PC-9 (cell line): Measurements from ENCODE around the gene TMUB1. TPM values are rescaled to one million over a fixed set of nuclear protein-coding genes. Genes with fewer than 3 reads are reported as not detected.

ENCODE experiments used
- BruUV-seq: library from RNA; stranded (reverse); fragments of 400-500 nt; replicated peaks from 2 replicates; lab custom pipeline; 2021; lab: Mats Ljungman, UMichigan
- CTCF ChIA-PET: fragments of 300-600 bp; sonication (Branson Sonifier 250); formaldehyde crosslinking; loops from one replicate; lab custom pipeline; 2022; ENCODE audit warnings: antibody characterized with exemption; lab: Charles Lee
- POLR2A ChIA-PET: fragments of 300-600 bp; sonication (Branson Sonifier 250); formaldehyde crosslinking; loops from one replicate; lab custom pipeline; 2022; ENCODE audit warnings: antibody characterized with exemption; ENCODE audit not compliant: unreplicated experiment; lab: Charles Lee
- DNase-seq, 2 experiments: peaks; one replicate each; pipeline versions ENCODE4 v3.0.0 to v3.0.0-alpha.2; 2015 to 2022; ENCODE audit warnings: mixed read lengths in 1 of 2
- H2AFZ ChIP-seq: fragments of 200-600 bp; sonication (generic); 2 replicates; pipeline ENCODE4 v1.8.1; 2017; ENCODE audit warnings: antibody characterized with exemption
- H3F3A ChIP-seq: fragments of 200-600 bp; sonication (generic); 2 replicates; pipeline ENCODE4 v1.8.1; 2017; ENCODE audit warnings: antibody characterized with exemption, mild to moderate bottlenecking, low read depth; ENCODE audit not compliant: insufficient read depth
- H3K27ac ChIP-seq: fragments of 200-600 bp; sonication (generic); 2 replicates; pipeline ENCODE4 v1.6.1; 2016; ENCODE audit warnings: mixed run types
- H3K27me3 ChIP-seq: fragments of 200-600 bp; sonication (generic); 2 replicates; pipeline ENCODE4 v1.6.1; 2016; ENCODE audit warnings: low read depth, mixed run types; ENCODE audit not compliant: insufficient read depth
- H3K36me3 ChIP-seq: fragments of 200-600 bp; sonication (generic); 2 replicates; pipeline ENCODE4 v1.6.1; 2016; ENCODE audit warnings: low read depth, mixed run types
- H3K4me1 ChIP-seq: fragments of 200-600 bp; sonication (generic); replicated peaks from 2 replicates; pipeline ENCODE4 v1.6.1; 2016; ENCODE audit warnings: mixed run types; ENCODE audit not compliant: insufficient read depth
- H3K4me2 ChIP-seq: fragments of 200-600 bp; sonication (generic); 2 replicates; pipeline ENCODE4 v1.6.1; 2017; ENCODE audit warnings: mixed run types
- H3K4me3 ChIP-seq: fragments of 200-600 bp; sonication (generic); 2 replicates; pipeline ENCODE4 v1.6.1; 2016; ENCODE audit warnings: mixed run types
- H3K79me2 ChIP-seq: fragments of 200-600 bp; sonication (generic); 2 replicates; pipeline ENCODE4 v1.6.1; 2017; ENCODE audit warnings: low read depth, mixed run types
- H3K9me2 ChIP-seq: fragments of 200-600 bp; sonication (generic); 2 replicates; pipeline ENCODE4 v1.8.1; 2017; ENCODE audit warnings: mild to moderate bottlenecking; ENCODE audit not compliant: insufficient read depth
- H3K9me3 ChIP-seq: fragments of 200-600 bp; sonication (generic); 2 replicates; pipeline ENCODE4 v1.8.1; 2016; ENCODE audit warnings: low read depth; ENCODE audit not compliant: insufficient read depth
- H4K20me1 ChIP-seq: fragments of 200-600 bp; sonication (generic); 2 replicates; pipeline ENCODE4 v1.8.1; 2017; ENCODE audit not compliant: insufficient read depth
- EZH2 ChIP-seq: fragments of 200-600 bp; sonication (generic); IDR thresholded peaks from 2 replicates; pipeline ENCODE4 v1.8.0; 2017; ENCODE audit warnings: antibody characterized with exemption, low read depth
- intact Hi-C: fragments of 100-400 bp; cut with micrococcal nuclease; formaldehyde crosslinking; loops from one replicate; pipeline ENCODE4 v1.10.0; 2022; ENCODE audit not compliant: unreplicated experiment
- total RNA-seq: library from RNA; stranded (reverse); gene quantifications from 2 replicates; pipeline ENCODE4 v1.2.3, GENCODE V29; 2021
- TF ChIP-seq, protein P1 (sequence below): fragments of 200-600 bp; sonication (generic); conservative IDR thresholded peaks from 2 replicates; pipeline ENCODE4 v1.6.1; 2017; ENCODE audit warnings: mixed run types, antibody characterized with exemption, mild to moderate bottlenecking, moderate library complexity

The TMUB1 gene
- total RNA-seq, 1 experiment from 2014 or later: 87.8 TPM

DNA sequence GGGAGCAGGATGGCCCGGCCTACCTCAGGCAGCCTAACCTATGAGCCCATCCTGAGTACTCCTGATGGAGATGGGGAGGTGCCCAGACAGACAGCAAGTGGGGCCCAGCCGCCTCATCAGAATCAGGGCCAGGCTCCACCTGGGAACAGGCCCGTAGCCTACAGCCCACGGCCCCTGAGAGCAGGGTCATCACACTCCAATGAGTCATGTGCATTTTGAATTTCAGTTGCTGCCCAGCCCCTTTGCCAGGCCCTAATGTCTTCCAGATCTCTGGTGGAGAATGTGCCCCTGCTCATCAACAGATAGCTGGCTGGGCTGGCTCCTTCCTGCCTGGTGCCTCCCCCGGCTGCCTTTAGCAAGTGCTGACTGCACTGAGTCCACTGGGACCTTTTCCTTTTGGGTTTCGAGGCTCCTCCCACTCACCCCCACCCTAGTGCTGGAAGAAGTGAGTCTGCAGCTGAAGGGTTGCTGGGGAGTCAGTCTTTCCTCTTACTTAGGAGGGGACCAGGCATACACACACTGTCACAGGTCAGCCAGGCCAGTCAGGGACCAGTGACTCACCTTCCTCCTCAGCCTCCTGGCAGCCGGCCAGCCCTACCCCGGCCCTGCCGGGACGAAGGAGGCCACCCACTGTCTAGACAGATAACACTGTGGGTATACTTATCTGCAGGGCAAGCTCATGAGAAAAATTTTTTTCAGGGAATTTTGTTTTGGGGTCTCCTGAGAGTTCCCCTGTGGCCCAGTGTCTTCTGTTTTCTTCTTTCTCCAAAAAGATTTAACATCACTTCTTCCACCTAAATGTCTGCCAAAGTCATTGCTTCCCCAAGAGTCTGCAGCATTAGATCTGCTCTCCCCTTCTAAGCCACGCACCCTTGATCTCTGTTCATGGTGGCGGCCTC, 44.1 kb downstream of the TMUB1 start:
- CTCF ChIA-PET: interaction anchor here (0.6 kb wide), 1 partner anchor 17 kb away, joined by 4 read pairs; no protein-coding TSS in a partner anchor
- Histone ChIP-seq H3K9me3 (no peaks in the 10 kb centered on the region), H2AFZ (no peak overlapping the region), H3K9me2 (no peaks in the 10 kb centered on the region), H3F3A (peaks cover 25% of the 10 kb centered on the region), H3K4me1 (peaks cover 26% of the 10 kb centered on the region), H3K27me3 (no peaks in the 10 kb centered on the region), H4K20me1 (peaks cover 5% of the 10 kb centered on the region; the same call in 1 of the 2 replicates), H3K27ac (peak overlapping the region; percentile 72), H3K4me3 (no peak overlapping the region; the same call in 1 of the 2 replicates), H3K4me2 (peak overlapping the region; percentile 68), H3K36me3 (no peaks in the 10 kb centered on the region; the same call in 1 of the 2 replicates), H3K79me2 (no peaks in the 10 kb centered on the region)
- TF ChIP-seq EZH2: no peak
- TF ChIP-seq, protein P1, sequence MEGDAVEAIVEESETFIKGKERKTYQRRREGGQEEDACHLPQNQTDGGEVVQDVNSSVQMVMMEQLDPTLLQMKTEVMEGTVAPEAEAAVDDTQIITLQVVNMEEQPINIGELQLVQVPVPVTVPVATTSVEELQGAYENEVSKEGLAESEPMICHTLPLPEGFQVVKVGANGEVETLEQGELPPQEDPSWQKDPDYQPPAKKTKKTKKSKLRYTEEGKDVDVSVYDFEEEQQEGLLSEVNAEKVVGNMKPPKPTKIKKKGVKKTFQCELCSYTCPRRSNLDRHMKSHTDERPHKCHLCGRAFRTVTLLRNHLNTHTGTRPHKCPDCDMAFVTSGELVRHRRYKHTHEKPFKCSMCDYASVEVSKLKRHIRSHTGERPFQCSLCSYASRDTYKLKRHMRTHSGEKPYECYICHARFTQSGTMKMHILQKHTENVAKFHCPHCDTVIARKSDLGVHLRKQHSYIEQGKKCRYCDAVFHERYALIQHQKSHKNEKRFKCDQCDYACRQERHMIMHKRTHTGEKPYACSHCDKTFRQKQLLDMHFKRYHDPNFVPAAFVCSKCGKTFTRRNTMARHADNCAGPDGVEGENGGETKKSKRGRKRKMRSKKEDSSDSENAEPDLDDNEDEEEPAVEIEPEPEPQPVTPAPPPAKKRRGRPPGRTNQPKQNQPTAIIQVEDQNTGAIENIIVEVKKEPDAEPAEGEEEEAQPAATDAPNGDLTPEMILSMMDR: no peak
- intact Hi-C loops: loop anchor here (1.0 kb wide), 2 partner anchors 11 to 19 kb away; partner anchors contain the start of gene ABCB8
- BruUV-seq: TSS peak; percentile 91
- DNase-seq: peak; percentile 86 to 95
- POLR2A ChIA-PET: interaction anchor here (0.6 to 0.7 kb wide), 4 partner anchors 15 to 672 kb away, joined by 3 to 6 read pairs (median 4); partner anchors contain the start of gene ATG9B

GRCh38 chr7:151035902-151036301, 47.4 kb downstream of the TMUB1 start:
- Histone ChIP-seq H3K27me3 (no peaks in the 10 kb centered on the region), H3K79me2 (0 out of 2 replicates have a peak, but pooled peaks cover under 1% of the 10 kb centered on the region), H3K36me3 (no peaks in the 10 kb centered on the region; the same call in 1 of the 2 replicates), H3K4me2 (no peak overlapping the region), H3K9me3 (no peaks in the 10 kb centered on the region), H3K4me3 (no peak overlapping the region), H2AFZ (no peak overlapping the region), H3K27ac (no peak overlapping the region), H4K20me1 (peaks cover 5% of the 10 kb centered on the region; the same call in 1 of the 2 replicates), H3F3A (peaks cover 25% of the 10 kb centered on the region), H3K4me1 (peaks cover 26% of the 10 kb centered on the region), H3K9me2 (no peaks in the 10 kb centered on the region)
- BruUV-seq: no TSS peak
- intact Hi-C loops: no loop called here
- TF ChIP-seq, protein P1: no peak
- no peak for TF ChIP-seq EZH2
- POLR2A ChIA-PET: no interaction called here
- DNase-seq: no peak
- CTCF ChIA-PET: no interaction called here

- peaks cover 23% of the 10 kb centered on the region for H3F3A ChIP-seq
- H3K4me3 ChIP-seq: no peak overlapping the region
- peaks cover 8% of the 10 kb centered on the region; the same call in 1 of the 2 replicates for H3K79me2 ChIP-seq
- ChIA-PET POLR2A (no interaction called here), CTCF (no interaction called here)
- H3K27me3 ChIP-seq: no peaks in the 10 kb centered on the region
- TF ChIP-seq, protein P1: no peak
- no peak for TF ChIP-seq EZH2
- no peak for DNase-seq
- no TSS peak for BruUV-seq
- H2AFZ ChIP-seq: no peak overlapping the region
- H3K36me3 ChIP-seq: no peaks in the 10 kb centered on the region; the same call in 1 of the 2 replicates
- no peak overlapping the region for H3K27ac ChIP-seq
- peaks cover 24% of the 10 kb centered on the region for H3K4me1 ChIP-seq
- H3K4me2 ChIP-seq: no peak overlapping the region
- H4K20me1 ChIP-seq: peaks cover 5% of the 10 kb centered on the region; the same call in 1 of the 2 replicates
- no peaks in the 10 kb centered on the region for H3K9me2 ChIP-seq
- intact Hi-C loops: no loop called here
- no peaks in the 10 kb centered on the region for H3K9me3 ChIP-seq
Observed at GRCh38 chr7:151035026-151035717, 48.1 kb downstream of the TMUB1 start.
